ENCODE results near the gene NPHP4. TPM values are rescaled to one million over a fixed set of nuclear protein-coding genes. Genes with fewer than 3 reads are reported as not detected.
"Not testable (repeated sequence)": the region's sequence is repeated elsewhere in the genome, so short reads cannot be mapped to it uniquely, and the experiment has no call there.

NPHP4 gene
- total RNA-seq, 1 donor from 2014 or later = 12.1 TPM

- DNase-seq (ENCODE audit: extremely low read depth, low read depth, low spot score) = no peak
Observed at GRCh38 chr1:5901841-5902240, 90.4 kb downstream of the NPHP4 start.

- no peak for DNase-seq (ENCODE audit: extremely low read depth, low read depth, low spot score)
Observed at GRCh38 chr1:5901150-5901549, 91.1 kb downstream of the NPHP4 start.

DNA sequence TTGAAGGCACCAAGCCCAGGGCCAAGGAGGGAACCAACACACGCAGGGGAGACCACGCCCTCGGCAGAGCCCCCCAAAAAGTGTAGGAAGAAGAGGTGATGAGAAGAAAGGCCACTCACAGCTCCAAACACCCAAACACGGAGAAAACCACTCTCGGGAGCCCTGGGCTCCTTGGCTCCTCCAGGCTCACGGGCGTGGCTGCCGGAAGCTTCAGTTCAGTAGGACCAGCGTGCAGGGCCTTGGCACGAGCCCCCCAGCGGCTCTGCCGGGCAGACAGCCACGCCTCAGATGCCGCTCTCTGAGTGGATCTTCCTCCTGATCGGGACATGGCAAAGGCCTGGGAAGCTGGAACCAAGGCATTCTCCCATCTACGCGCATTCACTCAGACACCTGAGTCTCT lies 94.0 kb downstream of the NPHP4 start:
- DNase-seq (ENCODE audit: extremely low read depth, low read depth, low spot score) = no peak

DNA sequence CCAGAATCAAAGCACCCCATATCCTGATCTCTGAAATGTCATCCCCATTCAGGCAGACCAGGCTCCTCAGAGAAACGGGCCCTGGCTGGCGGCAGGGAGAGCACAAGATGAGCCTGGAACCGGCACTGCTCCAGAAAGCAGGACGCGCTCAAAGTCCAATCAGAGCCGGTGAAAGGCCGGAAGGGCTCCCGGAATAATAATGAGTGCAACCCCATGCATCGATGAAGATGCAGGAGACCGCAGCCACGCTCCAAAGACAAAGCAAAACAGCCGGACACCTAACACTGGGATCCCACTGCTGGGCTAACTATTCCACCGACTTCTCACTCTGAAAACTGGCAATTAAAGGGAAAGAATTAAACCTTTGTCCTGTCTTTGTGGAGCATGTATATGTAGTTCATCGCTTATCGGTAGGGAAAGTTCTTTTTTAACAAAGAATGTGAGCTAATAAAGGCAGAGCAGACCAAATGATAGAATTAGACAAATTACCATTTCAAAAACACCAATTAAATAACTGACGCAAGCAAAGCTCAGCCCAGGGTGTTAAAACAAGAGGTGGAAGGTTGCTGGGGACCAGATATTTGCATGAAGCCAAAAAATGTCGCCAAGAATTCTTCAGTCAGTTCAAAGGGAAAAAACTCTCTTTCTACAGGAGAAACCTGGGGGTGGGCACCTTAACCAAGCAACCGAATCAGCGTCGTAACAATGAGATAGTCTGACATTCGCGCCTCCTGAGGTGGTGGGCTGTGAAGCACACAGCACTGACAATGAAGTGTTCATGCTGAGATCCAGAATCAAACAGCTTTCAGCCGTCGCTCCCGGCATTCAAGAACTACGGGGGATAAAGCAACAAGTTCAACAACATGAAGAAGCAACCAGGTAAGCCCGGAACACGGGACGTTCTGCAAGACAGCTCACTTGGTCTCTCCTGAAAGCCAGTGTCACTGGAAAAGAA lies 95.2 kb downstream of the NPHP4 start:
- no peak for DNase-seq (ENCODE audit: extremely low read depth, low read depth, low spot score)

DNA sequence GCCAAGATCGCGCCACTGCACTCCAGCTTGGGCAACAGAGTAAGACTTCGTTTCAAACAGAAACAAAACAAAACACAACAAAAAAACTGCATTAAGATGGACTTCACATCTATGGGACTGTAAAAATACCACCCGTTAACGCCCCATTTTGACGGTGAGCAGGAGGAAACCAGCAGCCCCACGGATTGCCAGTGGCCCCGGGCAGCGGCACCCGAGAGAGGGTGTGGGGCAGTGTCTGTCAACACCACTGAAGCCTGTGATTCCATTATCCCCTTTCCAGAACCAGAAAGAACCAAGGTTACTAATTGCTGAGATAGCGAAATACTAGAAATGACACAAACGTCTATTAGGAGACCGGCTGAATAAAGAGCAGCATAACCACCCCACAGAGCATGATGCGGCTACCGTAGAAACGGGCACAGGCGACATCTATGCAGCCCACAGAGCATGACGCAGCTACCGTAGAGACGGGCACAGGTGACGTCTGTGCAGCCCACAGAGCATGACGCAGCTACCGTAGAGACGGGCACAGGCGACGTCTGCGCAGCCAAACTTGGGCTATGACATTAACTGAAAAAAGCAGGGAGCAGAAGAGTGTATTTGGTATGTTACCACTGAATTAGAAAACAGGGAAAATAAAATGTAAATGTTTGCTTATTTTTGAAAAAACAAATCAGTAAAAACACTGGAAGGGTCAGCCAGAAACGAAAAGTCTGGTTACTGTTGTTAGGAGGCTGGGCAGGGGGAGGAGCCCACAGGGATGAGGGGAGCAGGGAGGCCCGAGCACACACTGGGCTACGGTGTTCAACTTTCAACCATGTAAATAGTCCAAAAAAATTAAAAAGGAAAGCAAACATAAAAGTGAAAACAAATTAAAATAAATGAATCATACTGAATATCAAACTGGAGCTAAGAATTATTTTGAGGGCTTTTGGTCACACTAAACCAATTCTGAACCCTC lies 96.5 kb downstream of the NPHP4 start:
- DNase-seq (ENCODE audit: extremely low read depth, low read depth, low spot score) = no peak

DNA sequence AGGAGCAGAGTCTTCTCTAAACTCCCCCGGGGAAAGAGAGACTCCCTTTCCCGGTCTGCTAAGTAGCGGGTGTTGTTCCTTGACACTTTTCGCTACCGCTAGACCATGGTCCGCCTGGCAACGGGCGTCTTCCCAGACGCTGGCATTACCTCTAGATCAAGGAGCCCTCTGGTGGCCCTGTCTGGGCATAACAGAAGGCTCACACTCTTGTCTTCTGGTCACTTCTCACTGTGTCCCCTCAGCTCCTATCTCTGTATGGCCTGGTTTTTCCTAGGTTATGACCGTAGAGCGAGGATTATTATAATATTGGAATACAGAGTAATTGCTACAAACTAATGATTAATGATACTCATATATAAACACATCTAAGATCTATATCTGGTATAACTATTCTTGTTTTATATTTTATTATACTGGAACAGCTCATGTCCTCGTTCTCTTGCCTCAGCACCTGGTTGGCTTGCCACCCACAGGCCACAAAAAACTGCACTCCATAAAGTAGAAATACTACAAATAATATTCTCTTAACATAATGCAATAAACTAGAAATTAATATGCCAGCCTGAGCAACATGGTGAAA lies 98.4 kb downstream of the NPHP4 start:
- not testable (repeated sequence) for DNase-seq (ENCODE audit: extremely low read depth, low read depth, low spot score)

GRCh38 chr1:5892329-5892728 lies 99.9 kb downstream of the NPHP4 start:
- DNase-seq (ENCODE audit: extremely low read depth, low read depth, low spot score) = no peak

DNA sequence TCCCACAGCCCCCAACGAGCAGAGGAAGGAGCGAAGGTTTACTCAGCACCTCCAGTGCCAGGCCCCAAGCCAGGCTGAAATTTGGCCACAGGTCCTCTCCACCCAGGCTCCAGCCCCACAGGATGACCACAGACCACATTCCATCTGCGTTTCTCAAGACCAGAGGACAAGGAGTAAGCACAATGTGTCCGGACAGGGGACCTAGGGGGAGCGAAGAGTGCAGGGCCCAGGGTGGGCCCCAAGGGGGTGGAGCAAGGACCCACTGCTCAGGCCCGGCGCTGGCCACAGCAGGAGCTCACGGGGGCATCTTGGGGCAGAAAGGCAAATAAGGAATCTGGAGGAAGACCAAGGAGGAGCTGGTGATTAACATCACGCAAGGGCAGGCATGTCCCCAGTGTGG lies 100.5 kb downstream of the NPHP4 start:
- DNase-seq (ENCODE audit: extremely low read depth, low read depth, low spot score) = no peak

GRCh38 chr1:5891137-5891536 lies 101.1 kb downstream of the NPHP4 start:
- DNase-seq (ENCODE audit: extremely low read depth, low read depth, low spot score) = no peak

GRCh38 chr1:5890346-5891106 lies 101.7 kb downstream of the NPHP4 start:
- no peak for DNase-seq (ENCODE audit: extremely low read depth, low read depth, low spot score)

DNA sequence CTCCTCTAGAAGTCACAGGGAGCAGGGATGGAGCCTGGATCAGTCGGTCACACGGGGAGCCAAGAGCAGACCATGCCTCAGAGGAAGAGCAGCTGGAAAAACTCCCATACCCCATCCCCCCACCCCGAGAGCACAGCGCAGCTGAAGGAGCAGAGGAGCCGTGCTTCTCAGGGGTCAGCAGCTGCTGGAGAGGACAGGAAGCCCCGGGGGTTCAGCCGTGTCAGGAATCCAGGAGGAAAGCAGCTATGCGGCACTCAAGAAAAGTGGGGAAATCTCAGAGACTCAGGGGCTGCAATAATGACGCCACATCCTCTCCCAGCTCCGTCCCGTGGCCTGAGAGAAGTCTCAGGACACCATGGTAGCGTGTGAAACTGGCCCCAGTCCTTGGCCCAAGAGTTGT lies 102.3 kb downstream of the NPHP4 start:
- DNase-seq (ENCODE audit: extremely low read depth, low read depth, low spot score) = no peak

GRCh38 chr1:5889462-5889861 lies 102.8 kb downstream of the NPHP4 start:
- no peak for DNase-seq (ENCODE audit: extremely low read depth, low read depth, low spot score)

DNA sequence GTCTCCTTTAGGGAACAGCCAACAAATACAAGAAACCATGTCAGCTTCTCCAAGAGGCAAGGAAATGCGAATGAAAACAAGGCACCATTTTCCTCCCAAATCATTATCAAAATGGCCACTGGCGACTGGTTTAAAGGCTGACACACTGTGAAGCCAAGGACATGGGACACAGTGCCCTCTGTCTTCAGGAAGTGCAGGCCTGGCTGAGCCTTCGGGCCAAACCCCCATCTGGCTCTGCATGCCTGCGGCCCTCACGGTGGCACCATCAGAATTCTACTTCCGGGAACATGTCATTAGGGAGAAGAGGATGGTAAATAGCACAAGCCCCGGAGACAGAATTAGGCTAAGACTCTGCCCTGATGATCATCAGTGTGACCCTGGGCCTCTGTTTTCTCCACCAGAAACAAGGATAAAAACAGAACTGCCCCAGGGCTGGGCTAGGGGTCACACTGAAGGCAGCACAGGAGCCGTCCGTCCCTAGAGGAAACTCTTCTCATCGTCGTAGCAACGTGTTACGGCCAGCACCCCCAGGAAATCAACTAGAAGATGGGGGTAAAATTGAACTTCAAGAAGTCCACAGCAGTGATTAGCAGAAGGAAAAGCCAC lies 103.5 kb downstream of the NPHP4 start:
- no peak for DNase-seq (ENCODE audit: extremely low read depth, low read depth, low spot score)

- DNase-seq (ENCODE audit: extremely low read depth, low read depth, low spot score) = no peak
Observed at GRCh38 chr1:5887971-5888361, 104.3 kb downstream of the NPHP4 start.

DNA sequence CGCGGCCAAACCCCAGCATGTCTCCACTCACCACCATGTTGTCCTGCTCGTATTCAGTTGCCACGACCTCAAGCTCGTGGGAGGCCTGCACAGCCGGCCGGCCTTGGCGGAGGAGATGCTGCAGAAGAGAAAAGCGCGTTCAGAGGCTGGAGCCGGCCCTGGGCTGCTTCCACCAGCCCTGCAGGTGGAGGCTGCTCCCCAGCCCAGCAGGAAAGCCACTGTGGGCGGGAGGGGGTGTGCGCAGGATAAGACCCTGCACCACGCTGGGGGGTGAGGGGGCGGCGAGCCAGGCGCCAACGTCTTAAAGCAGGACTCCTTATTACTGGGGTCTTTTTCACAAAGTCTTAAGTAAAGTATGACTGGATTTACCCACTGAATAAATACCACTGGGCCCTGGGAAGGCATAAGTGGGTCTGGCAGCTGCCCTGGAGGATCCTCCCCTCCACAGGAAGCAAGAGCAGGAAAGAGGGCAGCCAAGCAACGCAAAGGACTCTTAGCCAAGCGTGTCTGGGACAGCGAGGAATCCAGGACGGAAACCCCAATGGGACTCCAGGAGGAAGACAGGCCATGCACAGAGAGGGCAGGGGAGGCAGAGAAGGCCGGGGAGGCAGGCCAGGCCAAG lies 104.8 kb downstream of the NPHP4 start:
- no peak for DNase-seq (ENCODE audit: extremely low read depth, low read depth, low spot score)

GRCh38 chr1:5886541-5887348 lies 105.5 kb downstream of the NPHP4 start:
- no peak for DNase-seq (ENCODE audit: extremely low read depth, low read depth, low spot score)

- no peak for DNase-seq (ENCODE audit: extremely low read depth, low read depth, low spot score)
Observed at GRCh38 chr1:5886140-5886483, 106.1 kb downstream of the NPHP4 start.

DNA sequence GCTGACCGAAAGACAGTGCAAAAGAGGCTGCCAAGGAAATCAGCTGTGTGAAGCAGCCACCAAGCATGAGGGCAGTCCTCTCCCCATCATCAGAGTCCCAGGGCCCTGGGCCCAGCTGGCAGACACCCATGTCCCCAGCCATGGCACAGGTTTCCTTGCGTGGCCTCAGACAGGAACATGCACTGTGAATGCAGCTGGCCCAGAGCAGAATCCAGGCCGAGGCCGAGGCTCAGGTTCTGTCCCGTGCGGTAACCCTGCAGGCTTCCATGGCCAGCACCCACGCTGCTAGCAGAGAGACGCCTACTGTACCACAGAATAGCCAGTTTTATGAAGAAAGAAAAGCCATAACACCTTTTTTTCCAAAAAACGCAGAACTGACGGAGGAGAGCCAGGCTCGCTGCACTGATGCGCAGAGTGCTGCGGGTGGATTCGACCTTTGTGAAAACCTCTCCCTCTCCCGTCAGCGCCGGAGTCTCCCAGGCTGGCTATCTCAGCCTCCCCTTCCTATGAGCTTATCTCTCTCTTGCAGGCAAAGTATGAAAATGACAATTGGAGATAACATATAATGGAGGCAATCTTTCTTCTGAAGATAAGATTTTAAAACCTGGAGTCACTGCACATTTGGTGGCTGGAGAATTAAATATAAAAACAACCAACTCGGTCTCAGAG lies 106.6 kb downstream of the NPHP4 start:
- DNase-seq (ENCODE audit: extremely low read depth, low read depth, low spot score) = no peak
